GM12873 (cell line): Measurements from ENCODE around the gene SLC1A6.

Experiments
- CTCF ChIP-seq: IDR thresholded peaks from 2 replicates; pipeline ENCODE4 v1.5.1; 2012; ENCODE audit warnings: low read depth, mild to moderate bottlenecking, moderate library complexity, low read length, control low read depth; ENCODE audit not compliant: insufficient read depth; ENCODE audit errors: missing control alignments

The SLC1A6 gene

GRCh38 chr19:14979476-14980255 is at the start of gene SLC1A6:
Gene SLC1A6 (minus strand): TSS chr19:14979864. CDS start chr19:14972910, 6,954 bp downstream.
- no peak for TF ChIP-seq CTCF

- TF ChIP-seq CTCF: no peak
Measured at GRCh38 chr19:15028490-15028889, 48.8 kb upstream of the SLC1A6 start.

GRCh38 chr19:15025217-15025616 is 45.6 kb upstream of the SLC1A6 start:
- peak; percentile 59 for TF ChIP-seq CTCF

- TF ChIP-seq CTCF: no peak
Measured at GRCh38 chr19:15022752-15023151, 43.1 kb upstream of the SLC1A6 start.

GRCh38 chr19:15021286-15022007 is 41.8 kb upstream of the SLC1A6 start:
- TF ChIP-seq CTCF: no peak

- no peak for TF ChIP-seq CTCF
Measured at GRCh38 chr19:15015946-15016542, 36.4 kb upstream of the SLC1A6 start.

- TF ChIP-seq CTCF: no peak
Measured at GRCh38 chr19:15014579-15014978, 34.9 kb upstream of the SLC1A6 start.
